Measurements from ENCODE around the gene RFXANK.

The RFXANK gene

GRCh38 chr19:19227217-19227616, 35.2 kb downstream of the RFXANK start:
- Histone ChIP-seq H3K9ac (no peak overlapping the region), H3K27ac (no peak overlapping the region), H3K4me3 (IDR thresholded peaks at IDR 0.05; ENCODE audit: insufficient read depth, low read depth, low read length) (no peak overlapping the region), H3K36me3 (ENCODE audit: insufficient read depth) (no peaks in the 10 kb centered on the region), H3K27me3 (ENCODE audit: insufficient read depth, low read depth) (peaks cover 8% of the 10 kb centered on the region; the same call in 1 of the 2 replicates), H3K4me1 (ENCODE audit: low read depth, poor library complexity, severe bottlenecking) (no peaks in the 10 kb centered on the region), H3K79me2 (ENCODE audit: insufficient read depth, low read depth) (no peaks in the 10 kb centered on the region), H3K4me2 (no peak overlapping the region), H4K20me1 (ENCODE audit: insufficient read depth) (no peaks in the 10 kb centered on the region), H2AFZ (ENCODE audit: low read depth) (no peak overlapping the region)
- TF ChIP-seq, protein P1, sequence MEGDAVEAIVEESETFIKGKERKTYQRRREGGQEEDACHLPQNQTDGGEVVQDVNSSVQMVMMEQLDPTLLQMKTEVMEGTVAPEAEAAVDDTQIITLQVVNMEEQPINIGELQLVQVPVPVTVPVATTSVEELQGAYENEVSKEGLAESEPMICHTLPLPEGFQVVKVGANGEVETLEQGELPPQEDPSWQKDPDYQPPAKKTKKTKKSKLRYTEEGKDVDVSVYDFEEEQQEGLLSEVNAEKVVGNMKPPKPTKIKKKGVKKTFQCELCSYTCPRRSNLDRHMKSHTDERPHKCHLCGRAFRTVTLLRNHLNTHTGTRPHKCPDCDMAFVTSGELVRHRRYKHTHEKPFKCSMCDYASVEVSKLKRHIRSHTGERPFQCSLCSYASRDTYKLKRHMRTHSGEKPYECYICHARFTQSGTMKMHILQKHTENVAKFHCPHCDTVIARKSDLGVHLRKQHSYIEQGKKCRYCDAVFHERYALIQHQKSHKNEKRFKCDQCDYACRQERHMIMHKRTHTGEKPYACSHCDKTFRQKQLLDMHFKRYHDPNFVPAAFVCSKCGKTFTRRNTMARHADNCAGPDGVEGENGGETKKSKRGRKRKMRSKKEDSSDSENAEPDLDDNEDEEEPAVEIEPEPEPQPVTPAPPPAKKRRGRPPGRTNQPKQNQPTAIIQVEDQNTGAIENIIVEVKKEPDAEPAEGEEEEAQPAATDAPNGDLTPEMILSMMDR (conservative IDR thresholded peaks at IDR 0.05; ENCODE audit: low read depth, low read length) = no peak

GRCh38 chr19:19229701-19230100, 37.6 kb downstream of the RFXANK start:
- H2AFZ ChIP-seq (ENCODE audit: low read depth) = no peak overlapping the region

GRCh38 chr19:19230999-19231398, 38.9 kb downstream of the RFXANK start:
- Histone ChIP-seq H3K36me3 (ENCODE audit: insufficient read depth) (no peaks in the 10 kb centered on the region), H3K79me2 (ENCODE audit: insufficient read depth, low read depth) (no peaks in the 10 kb centered on the region), H4K20me1 (ENCODE audit: insufficient read depth) (no peaks in the 10 kb centered on the region), H3K4me1 (ENCODE audit: low read depth, poor library complexity, severe bottlenecking) (no peaks in the 10 kb centered on the region), H2AFZ (ENCODE audit: low read depth) (no peak overlapping the region), H3K4me3 (IDR thresholded peaks at IDR 0.05; ENCODE audit: insufficient read depth, low read depth, low read length) (no peak overlapping the region), H3K27ac (no peak overlapping the region), H3K9ac (no peak overlapping the region), H3K27me3 (ENCODE audit: insufficient read depth, low read depth) (peaks cover 8% of the 10 kb centered on the region; the same call in 1 of the 2 replicates), H3K4me2 (no peak overlapping the region)
- TF ChIP-seq, protein P1 (conservative IDR thresholded peaks at IDR 0.05; ENCODE audit: low read depth, low read length) = no peak

More at GRCh38 chr19:19229701-19230100, 37.6 kb downstream of the RFXANK start:
- no peaks in the 10 kb centered on the region for H4K20me1 ChIP-seq (ENCODE audit: insufficient read depth)
- no peak overlapping the region for H3K9ac ChIP-seq
- TF ChIP-seq, protein P1 (conservative IDR thresholded peaks at IDR 0.05; ENCODE audit: low read depth, low read length) = no peak
- no peaks in the 10 kb centered on the region for H3K79me2 ChIP-seq (ENCODE audit: insufficient read depth, low read depth)
- H3K27me3 ChIP-seq (ENCODE audit: insufficient read depth, low read depth) = peaks cover 8% of the 10 kb centered on the region; the same call in 1 of the 2 replicates
- H3K36me3 ChIP-seq (ENCODE audit: insufficient read depth) = no peaks in the 10 kb centered on the region
- H3K27ac ChIP-seq = no peak overlapping the region
- no peak overlapping the region for H3K4me2 ChIP-seq
- no peak overlapping the region for H3K4me3 ChIP-seq (IDR thresholded peaks at IDR 0.05; ENCODE audit: insufficient read depth, low read depth, low read length)
- no peaks in the 10 kb centered on the region for H3K4me1 ChIP-seq (ENCODE audit: low read depth, poor library complexity, severe bottlenecking)

- Histone ChIP-seq H3K4me1 (ENCODE audit: low read depth, poor library complexity, severe bottlenecking) (no peaks in the 10 kb centered on the region), H4K20me1 (ENCODE audit: insufficient read depth) (no peaks in the 10 kb centered on the region), H3K4me2 (no peak overlapping the region), H2AFZ (ENCODE audit: low read depth) (no peak overlapping the region), H3K9ac (no peak overlapping the region), H3K4me3 (IDR thresholded peaks at IDR 0.05; ENCODE audit: insufficient read depth, low read depth, low read length) (no peak overlapping the region), H3K79me2 (ENCODE audit: insufficient read depth, low read depth) (no peaks in the 10 kb centered on the region), H3K27ac (no peak overlapping the region), H3K27me3 (ENCODE audit: insufficient read depth, low read depth) (peaks cover 8% of the 10 kb centered on the region; the same call in 1 of the 2 replicates), H3K36me3 (ENCODE audit: insufficient read depth) (no peaks in the 10 kb centered on the region)
- TF ChIP-seq, protein P1 (conservative IDR thresholded peaks at IDR 0.05; ENCODE audit: low read depth, low read length) = no peak
Measured at GRCh38 chr19:19232261-19232721, 40.2 kb downstream of the RFXANK start.
